ENCODE measurements around the gene AASDH. TPM values are rescaled to one million over a fixed set of nuclear protein-coding genes. Genes with fewer than 3 reads are reported as not detected.

Gene AASDH
- total and polyA plus RNA-seq, 2 of the 13 experiments (the other 11 are each of a cell fraction or from before 2014, with no cell fraction given): 12.6 to 14.1 TPM

GRCh38 chr4:56387023-56388001 is at the start of gene AASDH (continued):
- TF ChIP-seq MTA1 (CRISPR knock-in tag; IDR thresholded peaks at IDR 0.05; ENCODE audit: borderline replicate concordance) (peak; percentile 78; the same call in 1 of the 2 replicates), ZNF652 (CRISPR knock-in tag; IDR thresholded peaks at IDR 0.05; ENCODE audit: borderline replicate concordance, low read depth) (no peak), ZNF598 (CRISPR knock-in tag; IDR thresholded peaks at IDR 0.05; ENCODE audit: borderline replicate concordance) (peak; percentile 69; the same call in 1 of the 2 replicates), ZNF143 (CRISPR knock-in tag; IDR thresholded peaks at IDR 0.05) (peak; percentile 78; the same call in 1 of the 2 replicates), HNRNPL (IDR thresholded peaks at IDR 0.05; ENCODE audit: low read depth, low read length) (0 out of 2 replicates have a peak, but pooled peaks have one; percentile 14), SPEN (CRISPR knock-in tag; IDR thresholded peaks at IDR 0.05; ENCODE audit: low read depth) (peak; percentile 90), NPAS2 (CRISPR knock-in tag; IDR thresholded peaks at IDR 0.05; ENCODE audit: borderline replicate concordance) (no peak), ZNF576 (CRISPR knock-in tag; IDR thresholded peaks at IDR 0.05) (no peak), KAT7 (CRISPR knock-in tag; IDR thresholded peaks at IDR 0.05; ENCODE audit: borderline replicate concordance) (peak; percentile 90), HIVEP1 (CRISPR knock-in tag; IDR thresholded peaks at IDR 0.05) (peak; percentile 46; the same call in 1 of the 2 replicates), ATF7 (IDR thresholded peaks at IDR 0.05) (no peak), ATF7 (CRISPR knock-in tag; IDR thresholded peaks at IDR 0.05) (peak; percentile 86; the same call in 1 of the 2 replicates), ERF (CRISPR knock-in tag; IDR thresholded peaks at IDR 0.05) (peak; percentile 87), ZNF546 (CRISPR knock-in tag; conservative IDR thresholded peaks at IDR 0.05) (0 out of 2 replicates have a peak, but pooled peaks have one; percentile 69), FOXJ3 (CRISPR knock-in tag; IDR thresholded peaks at IDR 0.05; ENCODE audit: borderline replicate concordance) (peak; percentile 71; the same call in 1 of the 2 replicates), HNRNPH1 (optimal IDR thresholded peaks at IDR 0.05; ENCODE audit: low read depth, low read length) (no peak), CCDC6 (CRISPR knock-in tag; IDR thresholded peaks at IDR 0.05) (peak; percentile 39; the same call in 1 of the 2 replicates), POLR2AphosphoS5 (IDR thresholded peaks at IDR 0.05; ENCODE audit: low read depth, low read length) (peak; percentile 90), NR2F1 (CRISPR knock-in tag; IDR thresholded peaks at IDR 0.05) (peak in 1 of 2 experiments; percentile 49; a peak in 3 of 4 replicates), MYC (CRISPR knock-in tag; IDR thresholded peaks at IDR 0.05; ENCODE audit: borderline replicate concordance) (peak; percentile 91), ZFX (CRISPR knock-in tag; IDR thresholded peaks at IDR 0.05; ENCODE audit: low read depth) (peak; percentile 98)
- TF ChIP-seq, protein P1, sequence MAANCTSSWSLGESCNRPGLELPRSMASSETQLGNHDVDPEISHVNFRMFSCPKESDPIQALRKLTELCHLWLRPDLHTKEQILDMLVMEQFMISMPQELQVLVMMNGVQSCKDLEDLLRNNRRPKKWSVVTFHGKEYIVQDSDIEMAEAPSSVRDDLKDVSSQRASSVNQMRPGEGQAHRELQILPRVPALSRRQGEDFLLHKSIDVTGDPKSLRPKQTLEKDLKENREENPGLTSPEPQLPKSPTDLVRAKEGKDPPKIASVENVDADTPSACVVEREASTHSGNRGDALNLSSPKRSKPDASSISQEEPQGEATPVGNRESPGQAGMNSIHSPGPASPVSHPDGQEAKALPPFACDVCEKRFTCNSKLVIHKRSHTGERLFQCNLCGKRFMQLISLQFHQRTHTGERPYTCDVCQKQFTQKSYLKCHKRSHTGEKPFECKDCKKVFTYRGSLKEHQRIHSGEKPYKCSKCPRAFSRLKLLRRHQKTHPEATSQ (CRISPR knock-in tag; IDR thresholded peaks at IDR 0.05; ENCODE audit: borderline replicate concordance): 0 out of 2 replicates have a peak, but pooled peaks have one; percentile 76
- TF ChIP-seq, protein P2, sequence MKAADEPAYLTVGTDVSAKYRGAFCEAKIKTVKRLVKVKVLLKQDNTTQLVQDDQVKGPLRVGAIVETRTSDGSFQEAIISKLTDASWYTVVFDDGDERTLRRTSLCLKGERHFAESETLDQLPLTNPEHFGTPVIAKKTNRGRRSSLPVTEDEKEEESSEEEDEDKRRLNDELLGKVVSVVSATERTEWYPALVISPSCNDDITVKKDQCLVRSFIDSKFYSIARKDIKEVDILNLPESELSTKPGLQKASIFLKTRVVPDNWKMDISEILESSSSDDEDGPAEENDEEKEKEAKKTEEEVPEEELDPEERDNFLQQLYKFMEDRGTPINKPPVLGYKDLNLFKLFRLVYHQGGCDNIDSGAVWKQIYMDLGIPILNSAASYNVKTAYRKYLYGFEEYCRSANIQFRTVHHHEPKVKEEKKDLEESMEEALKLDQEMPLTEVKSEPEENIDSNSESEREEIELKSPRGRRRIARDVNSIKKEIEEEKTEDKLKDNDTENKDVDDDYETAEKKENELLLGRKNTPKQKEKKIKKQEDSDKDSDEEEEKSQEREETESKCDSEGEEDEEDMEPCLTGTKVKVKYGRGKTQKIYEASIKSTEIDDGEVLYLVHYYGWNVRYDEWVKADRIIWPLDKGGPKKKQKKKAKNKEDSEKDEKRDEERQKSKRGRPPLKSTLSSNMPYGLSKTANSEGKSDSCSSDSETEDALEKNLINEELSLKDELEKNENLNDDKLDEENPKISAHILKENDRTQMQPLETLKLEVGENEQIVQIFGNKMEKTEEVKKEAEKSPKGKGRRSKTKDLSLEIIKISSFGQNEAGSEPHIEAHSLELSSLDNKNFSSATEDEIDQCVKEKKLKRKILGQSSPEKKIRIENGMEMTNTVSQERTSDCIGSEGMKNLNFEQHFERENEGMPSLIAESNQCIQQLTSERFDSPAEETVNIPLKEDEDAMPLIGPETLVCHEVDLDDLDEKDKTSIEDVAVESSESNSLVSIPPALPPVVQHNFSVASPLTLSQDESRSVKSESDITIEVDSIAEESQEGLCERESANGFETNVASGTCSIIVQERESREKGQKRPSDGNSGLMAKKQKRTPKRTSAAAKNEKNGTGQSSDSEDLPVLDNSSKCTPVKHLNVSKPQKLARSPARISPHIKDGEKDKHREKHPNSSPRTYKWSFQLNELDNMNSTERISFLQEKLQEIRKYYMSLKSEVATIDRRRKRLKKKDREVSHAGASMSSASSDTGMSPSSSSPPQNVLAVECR (CRISPR knock-in tag; IDR thresholded peaks at IDR 0.05; ENCODE audit: borderline replicate concordance): peak; percentile 95

All from HepG2 (cell line).